Mucosa of descending colon (tissue), 3 donors: ENCODE data around the gene BTN1A1. TPM values are rescaled to one million over a fixed set of nuclear protein-coding genes. Genes with fewer than 3 reads are reported as not detected.

ENCODE experiments used
- ATAC-seq: fragments of 200-7000 bp; cut with Tn5 transposase; one replicate; pipeline ENCODE4 v1.9.1; 2020; ENCODE audit warnings: mild to moderate bottlenecking, moderate library complexity
- DNase-seq, 3 donors: peaks; one replicate each; pipeline ENCODE4 v3.0.0-alpha.2; 2020
- H3K36me3 ChIP-seq: fragments of 200-600 bp; one replicate; pipeline ENCODE4 v1.8.0; 2021; ENCODE audit warnings: low read depth, mild to moderate bottlenecking
- H3K4me1 ChIP-seq: fragments of 200-600 bp; one replicate; pipeline ENCODE4 v1.8.0; 2021; ENCODE audit warnings: low read depth, mild to moderate bottlenecking
- H3K4me3 ChIP-seq: fragments of 200-600 bp; one replicate; pipeline ENCODE4 v1.8.0; 2021; ENCODE audit warnings: mild to moderate bottlenecking
- H3K9me3 ChIP-seq: fragments of 200-600 bp; one replicate; pipeline ENCODE4 v1.8.0; 2021; ENCODE audit warnings: mild to moderate bottlenecking
- CTCF ChIP-seq: fragments of 200-600 bp; IDR thresholded peaks from one replicate; pipeline ENCODE4 v1.8.0; 2022; ENCODE audit warnings: antibody characterized with exemption, mild to moderate bottlenecking
- intact Hi-C, 2 donors: fragments of 100-400 bp; cut with DNase I in 1 of 2; cut with micrococcal nuclease in 1 of 2; formaldehyde crosslinking; loops; one replicate each; pipeline versions ENCODE4 v1.11.0 to v1.11.1; 2022; cut with DNase I, micrococcal nuclease
- total RNA-seq, 3 donors: library from RNA; stranded (reverse); fragmentation: NEBNext Ultra II Directional in 2 of 3; extraction: Animal tissue kit (Norgen Biotek cat#: 25700) in 2 of 3; gene quantifications; one replicate each; pipeline versions ENCODE4 v1.2.1 to v1.2.4, GENCODE V29; 2021 to 2023
- donor health status: DM: no; HTN: no; CAD: no; lungs with moderate emphysema.
- donor health status: DM: no; HTN: no; CAD: no.
- donor health status: DM: no; HTN: yes; CAD: no.

BTN1A1 gene
- total RNA-seq, 3 donors from 2014 or later, result not detected

- intact Hi-C loops, result no loop called here
- H3K4me3 ChIP-seq, result no peak overlapping the region
- ATAC-seq, result peak; percentile 19
- no peak for DNase-seq
- no peak for TF ChIP-seq CTCF
- no peaks in the 10 kb centered on the region for H3K4me1 ChIP-seq
- no peaks in the 10 kb centered on the region for H3K9me3 ChIP-seq
- no peaks in the 10 kb centered on the region for H3K36me3 ChIP-seq
Measured at GRCh38 chr6:26493258-26493657, 6.8 kb upstream of the BTN1A1 start.

GRCh38 chr6:26494117-26494516, 6.0 kb upstream of the BTN1A1 start:
- Histone ChIP-seq H3K4me3 (no peak overlapping the region), H3K4me1 (no peaks in the 10 kb centered on the region), H3K36me3 (no peaks in the 10 kb centered on the region), H3K9me3 (no peaks in the 10 kb centered on the region)
- intact Hi-C loops, result no loop called here
- no peak for ATAC-seq
- no peak for DNase-seq
- TF ChIP-seq CTCF, result no peak

- DNase-seq (no peak), ATAC-seq (no peak)
- no peak for TF ChIP-seq CTCF
- no peaks in the 10 kb centered on the region for H3K36me3 ChIP-seq
- H3K4me1 ChIP-seq, result no peaks in the 10 kb centered on the region
- no peak overlapping the region for H3K4me3 ChIP-seq
- intact Hi-C loops, result no loop called here
- no peaks in the 10 kb centered on the region for H3K9me3 ChIP-seq
Measured at GRCh38 chr6:26495281-26495680, 4.8 kb upstream of the BTN1A1 start.

- Histone ChIP-seq H3K4me1 (peaks cover 4% of the 10 kb centered on the region), H3K4me3 (no peak overlapping the region), H3K36me3 (no peaks in the 10 kb centered on the region), H3K9me3 (no peaks in the 10 kb centered on the region)
- DNase-seq, result no peak
- no peak for TF ChIP-seq CTCF
- intact Hi-C loops, result no loop called here
- no peak for ATAC-seq
Measured at GRCh38 chr6:26497610-26498009, 2.5 kb upstream of the BTN1A1 start.

- intact Hi-C loops, result no loop called here
- ATAC-seq (peak; percentile 69), DNase-seq (peak; percentile 21 to 64 (median 43))
- Histone ChIP-seq H3K4me3 (no peak overlapping the region), H3K4me1 (peaks cover 4% of the 10 kb centered on the region), H3K36me3 (no peaks in the 10 kb centered on the region), H3K9me3 (no peaks in the 10 kb centered on the region)
- no peak for TF ChIP-seq CTCF
Measured at GRCh38 chr6:26501482-26501986, 1.4 kb downstream of the BTN1A1 start.

- intact Hi-C loops, result no loop called here
- Histone ChIP-seq H3K9me3 (no peaks in the 10 kb centered on the region), H3K36me3 (no peaks in the 10 kb centered on the region), H3K4me3 (no peak overlapping the region), H3K4me1 (peaks cover 4% of the 10 kb centered on the region)
- ATAC-seq (peak; percentile 60), DNase-seq (no peak)
- no peak for TF ChIP-seq CTCF
Measured at GRCh38 chr6:26502165-26502564, 2.1 kb downstream of the BTN1A1 start.
